Activated gamma-delta T cell treated with Interleukin-2 at 50 U/mL for 16 hours (primary cell): ENCODE data around the gene NTRK2.

Experiments used
- DNase-seq: peaks from one replicate; pipeline ENCODE4 v3.0.0-alpha.2; 2020

Gene NTRK2

GRCh38 chr9:84900421-84900820 is 230.9 kb downstream of the NTRK2 start:
- DNase-seq: no peak

- no peak for DNase-seq
Observed at GRCh38 chr9:84903963-84904362, 234.4 kb downstream of the NTRK2 start.

GRCh38 chr9:84916769-84917168 is 247.2 kb downstream of the NTRK2 start:
- DNase-seq: no peak

GRCh38 chr9:84917366-84918070 is 248.0 kb downstream of the NTRK2 start:
- DNase-seq: no peak

- DNase-seq: no peak
Observed at GRCh38 chr9:84919440-84919839, 249.9 kb downstream of the NTRK2 start.

- no peak for DNase-seq
Observed at GRCh38 chr9:84921175-84921574, 251.6 kb downstream of the NTRK2 start.

- no peak for DNase-seq
Observed at GRCh38 chr9:84922051-84922450, 252.5 kb downstream of the NTRK2 start.

- DNase-seq: no peak
Observed at GRCh38 chr9:84924266-84924665, 254.7 kb downstream of the NTRK2 start.

- DNase-seq: no peak
Observed at GRCh38 chr9:84925225-84925872, 255.8 kb downstream of the NTRK2 start.

GRCh38 chr9:84926793-84927192 is 257.3 kb downstream of the NTRK2 start:
- DNase-seq: no peak

GRCh38 chr9:84928419-84928818 is 258.9 kb downstream of the NTRK2 start:
- DNase-seq: no peak

GRCh38 chr9:84929068-84929467 is 259.5 kb downstream of the NTRK2 start:
- no peak for DNase-seq

GRCh38 chr9:84932915-84933527 is 263.5 kb downstream of the NTRK2 start:
- DNase-seq: no peak

- DNase-seq: no peak
Observed at GRCh38 chr9:84935528-84936117, 266.1 kb downstream of the NTRK2 start.

- DNase-seq: no peak
Observed at GRCh38 chr9:84937180-84937579, 267.7 kb downstream of the NTRK2 start.

GRCh38 chr9:84937581-84937980 is 268.1 kb downstream of the NTRK2 start:
- no peak for DNase-seq

GRCh38 chr9:84939774-84940173 is 270.2 kb downstream of the NTRK2 start:
- no peak for DNase-seq

GRCh38 chr9:84940294-84940693 is 270.8 kb downstream of the NTRK2 start:
- no peak for DNase-seq

- no peak for DNase-seq
Observed at GRCh38 chr9:84941792-84942191, 272.3 kb downstream of the NTRK2 start.

- no peak for DNase-seq
Observed at GRCh38 chr9:84943482-84944050, 274.0 kb downstream of the NTRK2 start.

GRCh38 chr9:84945878-84946538 is 276.5 kb downstream of the NTRK2 start:
- DNase-seq: no peak

- no peak for DNase-seq
Observed at GRCh38 chr9:84947412-84947972, 278.0 kb downstream of the NTRK2 start.

GRCh38 chr9:84949258-84949657 is 279.7 kb downstream of the NTRK2 start:
- DNase-seq: no peak
